Measurements from ENCODE around the gene SIN3A.
"Not testable (repeated sequence)": the region's sequence is repeated elsewhere in the genome, so short reads cannot be mapped to it uniquely, and the experiment has no call there.

DNA sequence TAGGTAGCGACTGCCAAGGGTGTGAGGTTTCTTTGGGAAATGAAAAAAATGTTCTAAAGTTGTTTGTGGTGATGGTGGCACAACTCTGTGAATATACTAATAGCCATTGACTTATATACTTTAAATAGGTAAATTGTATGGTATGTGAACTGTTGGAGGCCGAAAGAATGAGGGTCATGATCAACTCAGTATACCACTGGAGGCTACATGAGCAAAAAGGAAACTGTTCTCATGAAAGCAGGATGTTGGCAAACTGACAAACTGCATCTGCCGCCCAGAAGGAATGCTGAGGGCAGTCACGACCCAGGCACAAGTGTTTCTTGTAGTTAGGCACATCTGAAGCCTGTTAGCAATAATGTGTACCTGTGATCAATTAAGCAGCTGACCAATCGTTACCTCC, 32.1 kb upstream of the SIN3A start:
- TF ChIP-seq EZH2 (IDR thresholded peaks at IDR 0.05; ENCODE audit: borderline replicate concordance, insufficient read depth, low read depth, low read length, poor library complexity, severe bottlenecking): not testable (repeated sequence)
- TF ChIP-seq, protein P1, sequence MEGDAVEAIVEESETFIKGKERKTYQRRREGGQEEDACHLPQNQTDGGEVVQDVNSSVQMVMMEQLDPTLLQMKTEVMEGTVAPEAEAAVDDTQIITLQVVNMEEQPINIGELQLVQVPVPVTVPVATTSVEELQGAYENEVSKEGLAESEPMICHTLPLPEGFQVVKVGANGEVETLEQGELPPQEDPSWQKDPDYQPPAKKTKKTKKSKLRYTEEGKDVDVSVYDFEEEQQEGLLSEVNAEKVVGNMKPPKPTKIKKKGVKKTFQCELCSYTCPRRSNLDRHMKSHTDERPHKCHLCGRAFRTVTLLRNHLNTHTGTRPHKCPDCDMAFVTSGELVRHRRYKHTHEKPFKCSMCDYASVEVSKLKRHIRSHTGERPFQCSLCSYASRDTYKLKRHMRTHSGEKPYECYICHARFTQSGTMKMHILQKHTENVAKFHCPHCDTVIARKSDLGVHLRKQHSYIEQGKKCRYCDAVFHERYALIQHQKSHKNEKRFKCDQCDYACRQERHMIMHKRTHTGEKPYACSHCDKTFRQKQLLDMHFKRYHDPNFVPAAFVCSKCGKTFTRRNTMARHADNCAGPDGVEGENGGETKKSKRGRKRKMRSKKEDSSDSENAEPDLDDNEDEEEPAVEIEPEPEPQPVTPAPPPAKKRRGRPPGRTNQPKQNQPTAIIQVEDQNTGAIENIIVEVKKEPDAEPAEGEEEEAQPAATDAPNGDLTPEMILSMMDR (IDR thresholded peaks at IDR 0.05): not testable (repeated sequence)
